ENCODE data around the gene MRPS17.

The MRPS17 gene

GRCh38 chr7:55977831-55978230 lies 26.2 kb downstream of the MRPS17 start:
- Histone ChIP-seq H3K4me3 (ENCODE audit: severe bottlenecking) (no peak overlapping the region), H3K4me1 (ENCODE audit: insufficient read depth, poor library complexity, severe bottlenecking) (peaks cover 14% of the 10 kb centered on the region), H3K27ac (ENCODE audit: poor library complexity, severe bottlenecking) (peak overlapping the region; percentile 43), H3K36me3 (ENCODE audit: low read depth) (peaks cover 70% of the 10 kb centered on the region), H3K27me3 (ENCODE audit: insufficient read depth, poor library complexity, severe bottlenecking) (no peaks in the 10 kb centered on the region), H3K9me3 (ENCODE audit: severe bottlenecking) (no peaks in the 10 kb centered on the region)
- DNase-seq (ENCODE audit: low spot score) (no peak), ATAC-seq (ENCODE audit: low read depth) (peak; percentile 91)
- TF ChIP-seq, protein P1, sequence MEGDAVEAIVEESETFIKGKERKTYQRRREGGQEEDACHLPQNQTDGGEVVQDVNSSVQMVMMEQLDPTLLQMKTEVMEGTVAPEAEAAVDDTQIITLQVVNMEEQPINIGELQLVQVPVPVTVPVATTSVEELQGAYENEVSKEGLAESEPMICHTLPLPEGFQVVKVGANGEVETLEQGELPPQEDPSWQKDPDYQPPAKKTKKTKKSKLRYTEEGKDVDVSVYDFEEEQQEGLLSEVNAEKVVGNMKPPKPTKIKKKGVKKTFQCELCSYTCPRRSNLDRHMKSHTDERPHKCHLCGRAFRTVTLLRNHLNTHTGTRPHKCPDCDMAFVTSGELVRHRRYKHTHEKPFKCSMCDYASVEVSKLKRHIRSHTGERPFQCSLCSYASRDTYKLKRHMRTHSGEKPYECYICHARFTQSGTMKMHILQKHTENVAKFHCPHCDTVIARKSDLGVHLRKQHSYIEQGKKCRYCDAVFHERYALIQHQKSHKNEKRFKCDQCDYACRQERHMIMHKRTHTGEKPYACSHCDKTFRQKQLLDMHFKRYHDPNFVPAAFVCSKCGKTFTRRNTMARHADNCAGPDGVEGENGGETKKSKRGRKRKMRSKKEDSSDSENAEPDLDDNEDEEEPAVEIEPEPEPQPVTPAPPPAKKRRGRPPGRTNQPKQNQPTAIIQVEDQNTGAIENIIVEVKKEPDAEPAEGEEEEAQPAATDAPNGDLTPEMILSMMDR (IDR thresholded peaks at IDR 0.05; ENCODE audit: poor library complexity, severe bottlenecking) = no peak

DNA sequence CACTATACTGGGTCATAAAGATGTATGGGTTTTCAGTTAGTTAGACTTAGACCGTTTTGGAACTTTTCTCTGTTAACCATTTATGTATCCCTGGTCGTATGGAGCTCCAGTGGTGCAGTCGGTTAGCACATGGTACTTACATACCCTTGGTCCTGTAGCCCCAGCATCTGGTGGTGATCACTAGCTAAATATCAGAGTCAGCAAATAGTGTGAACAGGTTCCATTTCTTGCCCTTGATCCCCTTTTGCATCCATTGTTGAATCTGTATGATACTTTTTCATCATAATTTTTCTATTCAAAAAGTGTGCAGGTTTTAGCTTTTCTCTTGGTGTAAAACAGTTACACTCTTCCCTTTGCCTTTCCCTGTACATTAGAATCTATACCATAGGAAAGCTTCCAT lies 28.6 kb downstream of the MRPS17 start:
- no peak overlapping the region for H3K4me3 ChIP-seq (ENCODE audit: severe bottlenecking)
- H3K9me3 ChIP-seq (ENCODE audit: severe bottlenecking) = no peaks in the 10 kb centered on the region
- H3K36me3 ChIP-seq (ENCODE audit: low read depth) = peaks cover 87% of the 10 kb centered on the region
- peaks cover 24% of the 10 kb centered on the region for H3K4me1 ChIP-seq (ENCODE audit: insufficient read depth, poor library complexity, severe bottlenecking)
- H3K27me3 ChIP-seq (ENCODE audit: insufficient read depth, poor library complexity, severe bottlenecking) = no peaks in the 10 kb centered on the region
- TF ChIP-seq, protein P1 (IDR thresholded peaks at IDR 0.05; ENCODE audit: poor library complexity, severe bottlenecking) = no peak
- no peak overlapping the region for H3K27ac ChIP-seq (ENCODE audit: poor library complexity, severe bottlenecking)
- no peak for DNase-seq (ENCODE audit: low spot score)
- no peak for ATAC-seq (ENCODE audit: low read depth)

GRCh38 chr7:55983537-55983936 lies 31.9 kb downstream of the MRPS17 start:
- ATAC-seq (ENCODE audit: low read depth) (peak; percentile 68), DNase-seq (ENCODE audit: low spot score) (no peak)
- H3K36me3 ChIP-seq (ENCODE audit: low read depth) = peaks cover 95% of the 10 kb centered on the region
- peaks cover 10% of the 10 kb centered on the region for H3K4me1 ChIP-seq (ENCODE audit: insufficient read depth, poor library complexity, severe bottlenecking)
- TF ChIP-seq, protein P1 (IDR thresholded peaks at IDR 0.05; ENCODE audit: poor library complexity, severe bottlenecking) = no peak
- peak overlapping the region; percentile 39 for H3K27ac ChIP-seq (ENCODE audit: poor library complexity, severe bottlenecking)
- no peaks in the 10 kb centered on the region for H3K27me3 ChIP-seq (ENCODE audit: insufficient read depth, poor library complexity, severe bottlenecking)
- H3K9me3 ChIP-seq (ENCODE audit: severe bottlenecking) = no peaks in the 10 kb centered on the region
- H3K4me3 ChIP-seq (ENCODE audit: severe bottlenecking) = no peak overlapping the region

- no peak overlapping the region for H3K27ac ChIP-seq (ENCODE audit: poor library complexity, severe bottlenecking)
- no peaks in the 10 kb centered on the region for H3K9me3 ChIP-seq (ENCODE audit: severe bottlenecking)
- H3K4me1 ChIP-seq (ENCODE audit: insufficient read depth, poor library complexity, severe bottlenecking) = no peaks in the 10 kb centered on the region
- no peak overlapping the region for H3K4me3 ChIP-seq (ENCODE audit: severe bottlenecking)
- peaks cover 43% of the 10 kb centered on the region for H3K36me3 ChIP-seq (ENCODE audit: low read depth)
- DNase-seq (ENCODE audit: low spot score) = no peak
- ATAC-seq (ENCODE audit: low read depth) = no peak
- H3K27me3 ChIP-seq (ENCODE audit: insufficient read depth, poor library complexity, severe bottlenecking) = no peaks in the 10 kb centered on the region
- TF ChIP-seq, protein P1 (IDR thresholded peaks at IDR 0.05; ENCODE audit: poor library complexity, severe bottlenecking) = no peak
These were observed 40.7 kb downstream of the MRPS17 start for GRCh38 chr7:55992346-55992745.

- no peak overlapping the region for H3K4me3 ChIP-seq (ENCODE audit: severe bottlenecking)
- H3K4me1 ChIP-seq (ENCODE audit: insufficient read depth, poor library complexity, severe bottlenecking) = no peaks in the 10 kb centered on the region
- no peaks in the 10 kb centered on the region for H3K9me3 ChIP-seq (ENCODE audit: severe bottlenecking)
- no peaks in the 10 kb centered on the region for H3K27me3 ChIP-seq (ENCODE audit: insufficient read depth, poor library complexity, severe bottlenecking)
- no peak overlapping the region for H3K27ac ChIP-seq (ENCODE audit: poor library complexity, severe bottlenecking)
- no peak for ATAC-seq (ENCODE audit: low read depth)
- DNase-seq (ENCODE audit: low spot score) = no peak
- TF ChIP-seq, protein P1 (IDR thresholded peaks at IDR 0.05; ENCODE audit: poor library complexity, severe bottlenecking) = no peak
- H3K36me3 ChIP-seq (ENCODE audit: low read depth) = peaks cover 39% of the 10 kb centered on the region
These were observed 45.3 kb downstream of the MRPS17 start for GRCh38 chr7:55996856-55997500.

All from RWPE2 (cell line).